WTC11 (cell line): ENCODE data around the gene TNFRSF14. TPM values are rescaled to one million over a fixed set of nuclear protein-coding genes. Genes with fewer than 3 reads are reported as not detected.

Experiments
- ATAC-seq: fragments of 200-7000 bp; cut with Tn5 transposase; 2 replicates; pipeline ENCODE4 v1.10.0; 2021; ENCODE audit warnings: mild to moderate bottlenecking, moderate library complexity
- CTCF ChIA-PET: fragments of 300-600 bp; sonication (Branson Sonifier 250); formaldehyde crosslinking; loops from one replicate; lab custom pipeline; 2021; ENCODE audit warnings: antibody characterized with exemption; lab: Charles Lee
- POLR2A ChIA-PET: fragments of 350-600 bp; sonication (Branson Sonifier 250); formaldehyde crosslinking; loops from one replicate; lab custom pipeline; 2021; ENCODE audit warnings: antibody characterized with exemption; lab: Charles Lee
- DNase-seq: peaks from one replicate; pipeline ENCODE4 v3.0.0; 2021; ENCODE audit warnings: low spot score
- H3K27ac Mint-ChIP-seq: 2 replicates; pipeline ENCODE4 v1.8.0; 2021; ENCODE audit warnings: mixed read lengths
- H3K27me3 Mint-ChIP-seq: 2 replicates; pipeline ENCODE4 v1.8.0; 2021; ENCODE audit warnings: low read depth, mild to moderate bottlenecking, moderate library complexity, mixed read lengths
- H3K36me3 Mint-ChIP-seq: 2 replicates; pipeline ENCODE4 v1.8.0; 2021; ENCODE audit warnings: mixed read lengths
- H3K4me1 Mint-ChIP-seq: 2 replicates; pipeline ENCODE4 v1.8.0; 2022; ENCODE audit warnings: mixed read lengths
- H3K4me3 Mint-ChIP-seq: 2 replicates; pipeline ENCODE4 v1.8.0; 2021; ENCODE audit warnings: mild to moderate bottlenecking, moderate library complexity, mixed read lengths
- H3K9me3 Mint-ChIP-seq: 2 replicates; pipeline ENCODE4 v1.8.0; 2021; ENCODE audit warnings: mixed read lengths
- GRHL2 ChIP-seq: fragments of 250-450 bp; sonication (Bioruptor Pico); IDR thresholded peaks from 2 replicates; pipeline ENCODE4 v1.8.0; 2022; ENCODE audit warnings: mild to moderate bottlenecking, moderate library complexity; ENCODE audit not compliant: insufficient replicate concordance, severe bottlenecking
- MLX ChIP-seq: sonication (generic); formaldehyde crosslinking; IDR thresholded peaks from 2 replicates; pipeline ENCODE4 v1.8.1; 2023; ENCODE audit warnings: mild to moderate bottlenecking, missing genetic modification reagents, moderate library complexity
- NFATC4 ChIP-seq: fragments of 250-450 bp; sonication (Bioruptor Pico); IDR thresholded peaks from 2 replicates; pipeline ENCODE4 v1.9.0; 2021; ENCODE audit warnings: mild to moderate bottlenecking
- NFE2L1 ChIP-seq: sonication (generic); formaldehyde crosslinking; IDR thresholded peaks from 2 replicates; pipeline ENCODE4 v1.8.1; 2023; ENCODE audit warnings: missing genetic modification reagents
- PRRX2 ChIP-seq: fragments of 250-450 bp; sonication (Bioruptor Pico); IDR thresholded peaks from 2 replicates; pipeline ENCODE4 v1.8.0; 2021; ENCODE audit warnings: mild to moderate bottlenecking
- SMAD3 ChIP-seq: sonication (generic); formaldehyde crosslinking; IDR thresholded peaks from 2 replicates; pipeline ENCODE4 v1.8.0; 2022; ENCODE audit warnings: missing genetic modification reagents, mild to moderate bottlenecking, borderline replicate concordance
- STAT6 ChIP-seq: sonication (generic); formaldehyde crosslinking; conservative IDR thresholded peaks from 2 replicates; pipeline ENCODE4 v1.8.1; 2023; ENCODE audit warnings: mild to moderate bottlenecking, low read depth, missing genetic modification reagents, moderate library complexity
- TEAD1 ChIP-seq: sonication (generic); formaldehyde crosslinking; IDR thresholded peaks from 2 replicates; pipeline ENCODE4 v1.8.0; 2022; ENCODE audit warnings: mild to moderate bottlenecking, missing genetic modification reagents
- ZNF263 ChIP-seq: sonication (generic); formaldehyde crosslinking; IDR thresholded peaks from 2 replicates; pipeline ENCODE4 v1.8.1; 2022; ENCODE audit warnings: low read depth, mild to moderate bottlenecking, moderate library complexity, missing genetic modification reagents
- ZNF396 ChIP-seq: fragments of 250-450 bp; sonication (Bioruptor Pico); IDR thresholded peaks from 2 replicates; pipeline ENCODE4 v1.8.0; 2021; ENCODE audit warnings: mild to moderate bottlenecking, moderate library complexity, borderline replicate concordance
- ZNF423 ChIP-seq: fragments of 250-450 bp; sonication (Bioruptor Pico); IDR thresholded peaks from 2 replicates; pipeline ENCODE4 v2.1.2; 2022; ENCODE audit warnings: mild to moderate bottlenecking, moderate library complexity
- ZNF425 ChIP-seq: fragments of 250-450 bp; sonication (Bioruptor Pico); conservative IDR thresholded peaks from 2 replicates; pipeline ENCODE4 v1.9.0; 2021; ENCODE audit warnings: mild to moderate bottlenecking
- total RNA-seq: library from RNA; stranded (reverse); gene quantifications from 3 replicates; pipeline ENCODE4 v1.2.3, GENCODE V29; 2021
- TF ChIP-seq, protein P1 (sequence below): sonication (generic); formaldehyde crosslinking; conservative IDR thresholded peaks from 2 replicates; pipeline ENCODE4 v1.8.1; 2022; ENCODE audit warnings: mild to moderate bottlenecking, missing genetic modification reagents
- TF ChIP-seq, protein P2 (sequence below): sonication (generic); formaldehyde crosslinking; IDR thresholded peaks from 2 replicates; pipeline ENCODE4 v1.8.1; 2022; ENCODE audit warnings: low read depth, missing genetic modification reagents, borderline replicate concordance
- TF ChIP-seq, protein P3 (sequence below): sonication (generic); formaldehyde crosslinking; IDR thresholded peaks from 2 replicates; pipeline ENCODE4 v1.8.0; 2022; ENCODE audit warnings: mild to moderate bottlenecking, missing genetic modification reagents
- TF ChIP-seq, protein P4 (sequence below): sonication (generic); formaldehyde crosslinking; IDR thresholded peaks from 2 replicates; pipeline ENCODE4 v1.8.1; 2023; ENCODE audit warnings: mild to moderate bottlenecking, missing genetic modification reagents

The TNFRSF14 gene
- total RNA-seq, 1 experiment from 2014 or later: 0.87 TPM

- TF ChIP-seq, protein P1, sequence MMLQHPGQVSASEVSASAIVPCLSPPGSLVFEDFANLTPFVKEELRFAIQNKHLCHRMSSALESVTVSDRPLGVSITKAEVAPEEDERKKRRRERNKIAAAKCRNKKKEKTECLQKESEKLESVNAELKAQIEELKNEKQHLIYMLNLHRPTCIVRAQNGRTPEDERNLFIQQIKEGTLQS (CRISPR knock-in tag): no peak
- TF ChIP-seq SMAD3 (CRISPR knock-in tag) (no peak), GRHL2 (no peak), NFATC4 (no peak)
Measured at GRCh38 chr1:2533365-2533764, 22.8 kb upstream of the TNFRSF14 start (continued).

- Mint-ChIP-seq H3K27me3 (peaks cover 71% of the 10 kb centered on the region), H3K9me3 (no peaks in the 10 kb centered on the region), H3K4me1 (peaks cover 9% of the 10 kb centered on the region), H3K4me3 (no peak overlapping the region), H3K36me3 (no peaks in the 10 kb centered on the region), H3K27ac (no peak overlapping the region)
- no peak for TF ChIP-seq PRRX2 (CRISPR knock-in tag)
- CTCF ChIA-PET: interaction anchor here (1.2 to 2.0 kb wide), 4 partner anchors 8 to 27 kb away, joined by 3 to 14 read pairs (median 6); partner anchors contain the start of gene PANK4
- ATAC-seq (no peak), DNase-seq (no peak)
- POLR2A ChIA-PET: no interaction called here
Measured at GRCh38 chr1:2534315-2534686, 21.9 kb upstream of the TNFRSF14 start.

DNA sequence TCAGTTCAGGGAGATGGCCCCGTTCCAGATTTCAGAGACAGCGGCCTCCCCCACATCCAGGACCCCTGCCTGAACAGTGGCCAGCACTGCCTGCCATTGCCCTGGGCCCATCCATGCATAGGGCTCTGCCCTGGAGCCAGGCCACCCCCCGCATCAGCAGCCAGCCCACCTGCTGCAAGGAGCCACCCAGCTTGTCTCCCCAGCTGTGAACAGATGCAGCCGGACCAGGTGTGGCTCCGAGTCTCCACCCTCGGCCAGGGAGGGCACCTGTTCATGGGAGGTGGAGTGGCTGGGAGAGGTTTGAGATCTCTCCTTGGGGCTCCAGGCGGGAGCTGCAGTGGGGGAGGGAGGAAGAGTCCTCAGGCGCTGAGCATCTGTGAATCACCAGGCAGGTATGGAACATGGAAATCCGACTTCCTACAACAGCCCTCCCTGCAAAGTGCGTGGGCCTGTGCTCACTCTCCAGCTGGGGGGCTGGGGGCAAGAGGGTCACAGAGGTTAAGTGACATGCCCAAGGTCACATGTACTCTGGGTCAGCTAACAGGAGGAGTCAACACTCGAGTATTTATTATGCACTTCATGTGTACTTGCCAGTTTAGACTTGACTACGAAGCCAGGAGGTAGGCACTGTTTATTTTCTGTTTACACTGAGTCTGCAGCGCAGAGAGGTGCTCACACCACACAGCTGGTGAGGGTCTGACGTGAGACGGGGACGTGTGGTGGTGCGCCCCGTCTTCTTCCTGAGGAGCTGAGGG, 21.3 kb upstream of the TNFRSF14 start:
- H3K36me3 Mint-ChIP-seq: no peaks in the 10 kb centered on the region
- POLR2A ChIA-PET: no interaction called here
- peak overlapping the region; percentile 89 for H3K27ac Mint-ChIP-seq
- CTCF ChIA-PET: interaction anchor here (0.8 to 2.3 kb wide), 7 partner anchors 9 to 328 kb away, joined by 3 to 14 read pairs (median 6); partner anchors contain the start of gene PANK4
- ATAC-seq (peak; percentile 5; the same call in 1 of the 2 replicates), DNase-seq (no peak)
- peaks cover 72% of the 10 kb centered on the region for H3K27me3 Mint-ChIP-seq
- TF ChIP-seq ZNF423 (0 out of 2 replicates have a peak, but pooled peaks have one; percentile 31), GRHL2 (no peak), ZNF425 (CRISPR knock-in tag) (no peak)
- TF ChIP-seq, protein P2, sequence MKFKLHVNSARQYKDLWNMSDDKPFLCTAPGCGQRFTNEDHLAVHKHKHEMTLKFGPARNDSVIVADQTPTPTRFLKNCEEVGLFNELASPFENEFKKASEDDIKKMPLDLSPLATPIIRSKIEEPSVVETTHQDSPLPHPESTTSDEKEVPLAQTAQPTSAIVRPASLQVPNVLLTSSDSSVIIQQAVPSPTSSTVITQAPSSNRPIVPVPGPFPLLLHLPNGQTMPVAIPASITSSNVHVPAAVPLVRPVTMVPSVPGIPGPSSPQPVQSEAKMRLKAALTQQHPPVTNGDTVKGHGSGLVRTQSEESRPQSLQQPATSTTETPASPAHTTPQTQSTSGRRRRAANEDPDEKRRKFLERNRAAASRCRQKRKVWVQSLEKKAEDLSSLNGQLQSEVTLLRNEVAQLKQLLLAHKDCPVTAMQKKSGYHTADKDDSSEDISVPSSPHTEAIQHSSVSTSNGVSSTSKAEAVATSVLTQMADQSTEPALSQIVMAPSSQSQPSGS: no peak
- TF ChIP-seq, protein P3, sequence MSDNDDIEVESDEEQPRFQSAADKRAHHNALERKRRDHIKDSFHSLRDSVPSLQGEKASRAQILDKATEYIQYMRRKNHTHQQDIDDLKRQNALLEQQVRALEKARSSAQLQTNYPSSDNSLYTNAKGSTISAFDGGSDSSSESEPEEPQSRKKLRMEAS (CRISPR knock-in tag): no peak
- TF ChIP-seq, protein P4, sequence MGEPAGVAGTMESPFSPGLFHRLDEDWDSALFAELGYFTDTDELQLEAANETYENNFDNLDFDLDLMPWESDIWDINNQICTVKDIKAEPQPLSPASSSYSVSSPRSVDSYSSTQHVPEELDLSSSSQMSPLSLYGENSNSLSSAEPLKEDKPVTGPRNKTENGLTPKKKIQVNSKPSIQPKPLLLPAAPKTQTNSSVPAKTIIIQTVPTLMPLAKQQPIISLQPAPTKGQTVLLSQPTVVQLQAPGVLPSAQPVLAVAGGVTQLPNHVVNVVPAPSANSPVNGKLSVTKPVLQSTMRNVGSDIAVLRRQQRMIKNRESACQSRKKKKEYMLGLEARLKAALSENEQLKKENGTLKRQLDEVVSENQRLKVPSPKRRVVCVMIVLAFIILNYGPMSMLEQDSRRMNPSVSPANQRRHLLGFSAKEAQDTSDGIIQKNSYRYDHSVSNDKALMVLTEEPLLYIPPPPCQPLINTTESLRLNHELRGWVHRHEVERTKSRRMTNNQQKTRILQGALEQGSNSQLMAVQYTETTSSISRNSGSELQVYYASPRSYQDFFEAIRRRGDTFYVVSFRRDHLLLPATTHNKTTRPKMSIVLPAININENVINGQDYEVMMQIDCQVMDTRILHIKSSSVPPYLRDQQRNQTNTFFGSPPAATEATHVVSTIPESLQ (CRISPR knock-in tag): no peak
- H3K9me3 Mint-ChIP-seq: no peaks in the 10 kb centered on the region
- no peak overlapping the region for H3K4me3 Mint-ChIP-seq
- peaks cover 9% of the 10 kb centered on the region for H3K4me1 Mint-ChIP-seq

DNA sequence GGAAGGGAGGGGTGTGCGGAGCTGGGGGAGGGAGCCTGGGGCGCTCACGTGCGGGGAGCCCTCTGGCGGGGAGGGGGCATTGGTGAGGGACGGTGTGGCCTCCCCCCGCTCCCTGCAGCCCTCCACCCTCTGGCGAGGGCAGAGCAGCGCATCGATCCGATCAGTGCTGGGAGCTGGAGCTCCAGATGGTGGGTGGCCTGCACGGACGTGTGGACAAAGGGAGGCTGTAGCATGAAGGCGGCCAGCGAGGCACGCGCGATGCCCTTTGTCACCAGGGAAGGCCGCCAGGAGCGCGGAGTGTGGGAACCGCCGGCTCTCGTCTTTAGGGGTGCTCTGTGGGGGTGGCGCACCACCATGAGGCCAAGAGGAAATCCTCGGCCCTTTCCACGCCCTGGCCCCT, 20.7 kb upstream of the TNFRSF14 start:
- CTCF ChIA-PET: interaction anchor here (0.8 to 2.3 kb wide), 8 partner anchors 9 to 329 kb away, joined by 3 to 14 read pairs (median 6); partner anchors contain the start of gene PANK4
- Mint-ChIP-seq H3K27me3 (peaks cover 66% of the 10 kb centered on the region), H3K36me3 (no peaks in the 10 kb centered on the region), H3K4me3 (no peak overlapping the region), H3K9me3 (no peaks in the 10 kb centered on the region), H3K4me1 (peaks cover 9% of the 10 kb centered on the region), H3K27ac (no peak overlapping the region)
- ATAC-seq: 0 out of 2 replicates have a peak, but pooled peaks have one; percentile 7
- POLR2A ChIA-PET: no interaction called here
- DNase-seq: no peak
- TF ChIP-seq TEAD1: no peak
- TF ChIP-seq NFE2L1 (CRISPR knock-in tag): no peak
- no peak for TF ChIP-seq ZNF425 (CRISPR knock-in tag)
- no peak for TF ChIP-seq MLX (CRISPR knock-in tag)
- TF ChIP-seq STAT6 (CRISPR knock-in tag): no peak
- TF ChIP-seq ZNF263 (CRISPR knock-in tag): no peak
- no peak for TF ChIP-seq ZNF396 (CRISPR knock-in tag)
